HG02852 (cell line): Measurements from ENCODE around the gene CYP26A1.
A peak's percentile ranks its signal among the peaks of the same experiment; 100 is the strongest.
"Not testable (repeated sequence)": the region's sequence is repeated elsewhere in the genome, so short reads cannot be mapped to it uniquely, and the experiment has no call there.

Experiments
- ATAC-seq: cut with Tn5 transposase; IDR thresholded peaks from one replicate; pipeline ENCODE4 v1.9.1; 2021; ENCODE audit warnings: mild to moderate bottlenecking, moderate library complexity; ENCODE audit not compliant: unreplicated experiment

Gene CYP26A1

DNA sequence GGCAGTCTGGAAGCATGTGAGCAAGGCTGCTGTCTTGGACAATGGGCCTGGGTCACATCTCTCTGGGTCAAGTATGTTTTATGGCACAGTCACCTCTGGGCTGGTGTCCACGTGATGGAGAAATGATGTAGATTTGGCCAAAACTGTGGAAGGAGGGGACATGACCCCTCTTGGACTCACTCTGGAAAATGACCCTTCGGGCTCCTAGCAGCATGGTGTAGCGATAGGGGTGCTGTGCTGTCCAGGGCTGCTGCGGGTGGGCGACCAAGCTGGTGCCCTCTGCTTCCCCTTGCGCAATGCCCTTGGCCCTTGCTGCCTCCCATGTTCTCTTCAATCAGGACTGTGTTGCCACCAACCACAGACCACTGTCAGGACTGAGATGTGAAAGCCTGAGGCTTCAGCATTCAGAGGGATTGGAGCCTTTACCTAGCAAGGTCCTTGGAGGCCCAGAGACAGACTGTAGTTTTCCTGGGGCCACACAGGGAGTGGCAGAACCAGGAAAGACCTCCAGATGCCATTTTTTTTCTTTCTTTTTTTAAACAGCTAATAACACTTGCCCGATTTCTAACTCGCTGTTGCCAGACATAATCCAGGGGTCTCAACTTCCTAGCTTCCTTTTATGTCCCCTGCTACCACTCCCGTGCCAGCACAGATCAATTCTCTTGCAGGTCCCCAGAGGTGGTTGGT lies 6.1 kb downstream of the CYP26A1 start:
- ATAC-seq: no peak

DNA sequence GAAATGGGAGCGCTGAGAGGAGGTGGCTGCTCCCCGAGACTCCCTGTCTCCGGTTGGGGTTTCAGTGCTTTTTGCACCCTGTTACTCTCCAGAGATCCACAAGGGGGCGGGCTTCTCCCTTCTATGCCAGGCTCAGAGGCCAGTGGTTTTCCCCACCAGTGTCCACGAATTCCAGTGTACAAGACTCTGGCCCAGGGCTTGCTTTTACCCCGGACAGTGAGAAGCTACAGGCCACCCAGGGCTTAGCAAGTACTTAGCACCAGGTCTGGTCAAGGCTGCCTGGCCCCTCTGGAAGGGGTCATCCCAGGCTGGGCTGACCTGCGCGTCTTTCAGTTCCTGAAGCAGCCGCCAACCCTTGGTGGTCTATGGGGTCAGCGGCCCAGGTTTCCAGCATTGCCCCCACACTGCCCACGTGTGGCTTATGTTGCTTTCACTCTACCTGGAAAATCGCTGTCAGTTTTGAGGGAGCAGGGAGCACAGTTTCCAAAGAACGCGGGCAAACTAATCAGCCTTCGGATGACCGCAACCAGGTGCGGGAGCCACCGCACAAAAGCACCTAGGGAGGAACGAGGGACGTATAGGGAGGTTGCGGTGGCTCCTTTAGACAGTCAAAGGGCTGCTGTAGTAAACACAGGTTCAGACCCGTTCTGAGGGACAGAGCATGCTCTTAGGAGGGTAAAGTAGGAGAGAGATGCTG lies 6.8 kb downstream of the CYP26A1 start:
- peak; percentile 73 for ATAC-seq

DNA sequence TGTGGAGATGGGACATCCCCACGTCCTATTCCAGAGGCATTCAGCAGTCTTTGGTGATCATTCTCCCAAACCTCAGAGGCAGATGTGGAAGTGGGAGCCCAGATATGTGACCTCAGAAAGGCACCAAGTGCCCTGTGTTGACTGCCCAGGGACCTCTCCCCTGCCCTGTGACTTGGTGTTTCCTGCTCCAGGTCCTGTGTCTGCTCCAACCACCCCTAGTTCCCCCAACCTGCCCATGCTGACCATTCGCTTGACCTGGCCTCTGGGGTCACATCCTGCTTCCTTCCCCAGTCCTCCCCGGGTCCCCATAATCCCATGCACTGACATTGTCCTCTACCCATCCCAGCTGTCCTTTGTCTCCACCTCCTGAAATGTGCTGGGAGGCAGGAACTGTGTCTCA lies 7.6 kb downstream of the CYP26A1 start:
- no peak for ATAC-seq

DNA sequence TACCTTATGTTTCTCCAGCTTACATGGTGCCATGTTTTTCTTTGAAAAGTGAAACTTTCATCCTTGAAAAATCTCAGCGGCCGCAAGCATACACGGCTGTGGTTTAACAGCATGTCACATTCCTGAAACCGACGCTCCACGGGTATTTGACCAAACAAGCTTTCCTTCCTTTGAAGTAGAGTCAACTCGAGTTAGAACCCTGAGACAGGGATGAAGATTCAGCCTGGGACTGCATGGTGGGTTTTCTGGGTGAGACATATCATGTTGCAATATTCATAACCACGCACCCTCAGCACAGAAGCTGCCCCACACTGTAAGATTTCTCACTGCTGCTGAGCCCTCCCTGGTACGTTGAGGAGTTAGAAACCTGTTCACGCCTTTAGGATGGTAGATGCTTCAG lies 8.1 kb downstream of the CYP26A1 start:
- no peak for ATAC-seq

DNA sequence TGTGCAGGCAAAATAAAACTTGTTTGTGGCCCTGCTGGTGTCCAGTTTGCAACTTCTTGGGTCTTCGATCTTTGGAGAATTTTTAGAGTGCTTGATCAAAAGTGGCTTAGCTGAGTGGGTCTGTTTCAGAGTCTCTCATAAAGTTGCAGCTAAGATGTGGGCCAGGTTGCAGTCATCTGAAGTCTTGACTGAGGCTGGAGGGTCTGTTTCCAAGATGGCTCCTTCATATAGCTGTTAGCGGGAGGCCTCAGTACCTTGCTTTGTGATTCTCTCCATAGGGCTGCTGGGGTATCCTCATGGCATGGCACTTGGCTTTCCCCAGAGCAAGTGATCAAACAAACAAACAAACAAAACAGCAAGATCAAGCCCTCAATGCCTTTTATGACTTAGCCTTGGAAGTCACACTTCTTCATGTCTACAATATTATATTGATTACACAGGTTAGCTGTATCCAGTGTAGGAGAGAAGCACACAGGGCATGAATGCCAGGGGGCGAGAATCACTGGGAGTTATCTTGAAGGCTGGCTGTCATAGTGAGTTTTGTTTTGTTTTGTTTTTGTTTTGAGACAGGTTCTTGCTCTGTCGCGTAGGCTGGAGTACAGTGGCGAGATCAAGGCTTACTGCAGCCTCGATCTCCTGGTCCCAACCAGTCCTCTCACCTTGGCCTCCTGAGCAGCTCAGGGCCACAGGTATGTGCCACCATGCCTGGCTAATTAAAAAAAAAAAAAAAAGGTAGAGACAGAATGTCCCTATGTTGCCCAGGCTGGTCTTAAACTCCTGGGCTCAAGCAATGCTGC lies 10.2 kb downstream of the CYP26A1 start:
- ATAC-seq: no peak

DNA sequence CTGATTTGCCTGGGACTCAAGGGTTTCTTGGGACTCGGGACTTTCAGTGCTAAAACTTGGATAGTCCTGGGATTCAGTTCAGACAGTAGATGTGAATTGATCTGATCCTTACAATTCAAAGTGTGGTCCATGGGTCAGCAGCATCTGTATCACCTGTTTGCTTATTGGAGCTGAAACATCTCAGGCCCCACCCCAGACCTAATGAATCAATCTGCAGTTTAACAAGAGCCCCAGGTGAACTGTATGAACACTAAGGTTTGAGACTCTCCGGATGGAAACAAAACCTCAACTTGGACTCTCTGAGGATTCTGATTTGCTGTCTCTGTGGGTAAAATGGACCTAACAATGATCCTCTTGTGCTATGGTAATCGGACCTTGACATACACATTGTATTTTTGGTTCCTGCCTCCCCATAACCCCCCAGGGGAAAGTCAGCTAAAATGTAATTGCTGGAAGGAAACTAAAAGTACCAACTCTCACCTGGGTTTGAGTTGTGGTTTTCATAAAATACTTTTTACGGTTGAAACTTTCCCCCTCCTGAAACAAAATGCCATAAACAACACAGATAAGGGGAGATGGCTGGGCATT lies 11.7 kb downstream of the CYP26A1 start:
- ATAC-seq: no peak

DNA sequence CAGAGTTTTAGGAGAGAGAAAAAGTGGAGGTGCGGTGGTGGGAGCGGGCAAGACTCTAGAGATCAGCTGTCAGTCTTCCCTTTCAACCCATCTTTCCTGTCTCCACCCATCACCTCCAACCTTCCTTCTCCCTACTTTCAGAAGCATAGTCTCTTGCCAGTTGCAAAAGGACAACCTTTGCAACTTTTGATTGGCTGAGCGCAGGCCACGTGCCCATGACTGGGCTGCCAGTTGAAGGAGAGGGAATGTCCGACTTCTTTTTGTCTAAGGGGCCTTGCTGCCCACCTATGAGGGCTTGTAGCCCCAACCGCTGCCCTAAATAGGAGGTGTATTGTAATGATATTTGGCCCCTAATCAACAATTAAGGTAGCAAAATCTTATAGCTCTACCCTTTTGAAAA lies 12.6 kb downstream of the CYP26A1 start:
- no peak for ATAC-seq

DNA sequence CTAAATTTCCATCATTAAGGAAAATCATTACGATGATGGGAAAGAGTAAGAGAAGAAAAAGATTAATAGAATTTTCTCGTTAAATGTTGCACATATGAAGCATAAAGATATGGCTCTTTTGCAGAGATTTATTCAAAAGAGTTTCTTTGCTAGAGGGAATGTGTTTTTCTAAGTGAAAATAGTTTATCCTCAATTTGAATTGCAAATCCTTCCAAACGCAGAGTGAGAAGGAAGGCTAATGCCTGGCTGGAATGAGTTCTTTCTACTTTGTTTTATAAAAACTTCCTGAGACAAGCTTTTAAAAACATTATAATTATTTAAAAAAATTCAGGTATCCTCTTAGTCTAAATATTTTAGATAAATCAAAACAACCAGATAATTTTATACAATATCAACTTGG lies 14.2 kb downstream of the CYP26A1 start:
- no peak for ATAC-seq

DNA sequence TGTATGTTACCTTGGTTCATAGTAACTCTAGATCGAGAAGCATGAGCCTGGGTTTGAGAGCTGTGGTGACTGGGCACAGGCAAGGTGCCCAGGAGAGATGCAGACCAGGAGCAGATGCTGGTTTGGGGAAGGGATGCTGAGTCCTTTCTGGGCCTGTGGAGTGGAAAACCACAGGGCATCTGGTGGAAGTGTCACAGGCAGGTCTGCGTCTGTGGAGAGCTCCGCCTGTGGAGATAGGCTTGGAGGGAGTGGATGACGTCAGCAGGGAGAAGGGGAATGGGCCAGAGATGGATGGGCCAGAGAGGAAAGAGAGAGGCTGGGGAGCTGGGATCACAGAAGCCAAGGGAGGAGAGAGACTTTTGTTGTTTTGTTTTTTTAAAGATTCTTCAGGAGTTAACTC lies 14.8 kb downstream of the CYP26A1 start:
- no peak for ATAC-seq

DNA sequence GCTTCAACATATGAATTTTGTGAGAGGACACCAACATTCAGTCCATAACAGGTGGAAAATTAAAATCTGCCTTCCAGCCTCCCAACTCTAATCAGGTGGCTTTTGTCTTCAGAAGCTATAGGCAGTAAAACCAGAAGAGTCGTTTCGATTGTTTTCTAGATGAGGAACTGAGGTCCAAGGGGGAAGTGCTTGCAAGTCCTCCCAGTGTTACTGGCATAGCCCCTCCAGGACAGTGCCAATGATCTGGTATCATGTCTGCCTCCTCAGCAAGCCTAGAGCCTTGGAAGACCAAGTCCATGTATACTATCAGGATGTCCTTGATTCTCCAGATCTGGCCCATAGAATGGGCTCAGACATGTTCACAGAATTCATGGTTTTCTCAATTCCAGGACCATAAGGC lies 16.9 kb downstream of the CYP26A1 start:
- ATAC-seq: no peak

DNA sequence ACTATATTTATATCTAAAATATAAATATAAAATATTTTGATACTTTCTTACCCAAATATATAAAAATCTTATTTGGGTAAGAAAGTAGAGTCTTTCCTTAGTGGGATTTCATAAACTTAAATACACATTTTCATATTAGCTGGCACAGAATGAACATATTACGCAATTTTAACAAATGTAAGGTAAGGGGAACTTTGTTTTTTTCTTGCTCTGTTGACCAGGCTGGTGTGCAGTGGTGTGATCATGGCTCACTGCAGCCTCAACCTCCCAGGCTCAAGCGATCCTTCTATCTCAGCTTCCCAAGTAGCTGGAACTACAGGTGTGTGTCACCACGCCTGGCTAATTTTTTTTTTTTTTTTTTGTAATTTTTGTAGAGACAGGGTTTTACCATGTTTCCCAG lies 18.3 kb downstream of the CYP26A1 start:
- no peak for ATAC-seq

DNA sequence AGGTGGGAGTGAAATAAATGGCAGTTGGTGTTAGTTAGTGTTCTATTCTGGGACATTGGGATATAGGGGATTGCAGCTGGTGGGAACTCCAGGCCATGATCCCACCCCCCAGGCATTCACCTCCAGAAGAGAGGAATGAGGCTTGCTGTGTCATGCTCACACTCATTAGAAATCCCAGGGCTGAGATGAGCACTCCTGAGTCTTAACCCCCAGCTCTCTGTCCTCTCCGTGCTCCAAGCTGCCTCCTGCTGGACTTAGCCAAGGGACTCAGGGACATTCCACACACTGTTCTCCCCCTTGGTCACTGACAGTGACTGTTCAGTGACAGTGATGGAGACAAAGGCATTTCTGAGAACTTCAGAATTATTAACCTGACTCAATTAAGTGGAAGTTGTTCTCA lies 21.5 kb downstream of the CYP26A1 start:
- no peak for ATAC-seq

DNA sequence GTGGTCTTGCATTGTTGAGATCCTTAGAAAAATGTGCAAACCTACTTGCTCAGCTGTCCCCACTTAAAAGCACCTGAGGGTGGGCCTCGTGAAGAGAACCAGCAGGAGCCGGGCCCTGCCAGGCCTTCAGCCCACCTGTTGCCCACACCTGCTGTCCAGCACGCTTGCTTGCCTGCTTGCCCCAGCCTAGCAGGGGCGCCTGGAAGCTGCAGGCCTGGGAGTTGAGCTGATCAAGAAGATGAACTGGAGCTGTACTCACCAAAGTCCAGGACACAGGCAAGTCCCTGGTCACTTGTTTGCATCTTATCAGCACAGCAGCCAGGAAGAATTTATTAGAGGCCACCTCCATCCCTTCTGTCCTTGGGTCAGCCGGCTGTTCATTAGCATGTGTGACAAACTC lies 23.2 kb downstream of the CYP26A1 start:
- ATAC-seq: no peak

DNA sequence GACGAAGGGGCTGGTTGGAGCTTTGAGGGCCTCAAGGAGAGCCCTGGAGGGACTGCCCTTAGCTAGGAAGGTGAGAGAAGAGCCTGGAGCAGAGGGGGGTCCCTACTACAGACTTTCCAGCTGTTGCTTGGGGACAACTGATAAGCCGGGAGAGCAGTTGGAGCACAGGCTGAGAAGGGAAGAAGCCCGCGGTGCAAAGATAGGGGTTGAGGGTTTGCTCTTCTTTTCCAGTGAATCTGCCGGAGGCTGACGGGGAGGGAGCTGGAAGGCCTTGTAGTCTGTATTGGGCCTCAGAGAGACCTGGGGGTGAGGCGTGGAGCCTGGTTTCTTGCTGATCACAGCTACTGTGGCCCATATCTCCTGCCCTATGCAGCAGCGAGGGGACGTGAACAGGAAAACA lies 23.7 kb downstream of the CYP26A1 start:
- no peak for ATAC-seq

DNA sequence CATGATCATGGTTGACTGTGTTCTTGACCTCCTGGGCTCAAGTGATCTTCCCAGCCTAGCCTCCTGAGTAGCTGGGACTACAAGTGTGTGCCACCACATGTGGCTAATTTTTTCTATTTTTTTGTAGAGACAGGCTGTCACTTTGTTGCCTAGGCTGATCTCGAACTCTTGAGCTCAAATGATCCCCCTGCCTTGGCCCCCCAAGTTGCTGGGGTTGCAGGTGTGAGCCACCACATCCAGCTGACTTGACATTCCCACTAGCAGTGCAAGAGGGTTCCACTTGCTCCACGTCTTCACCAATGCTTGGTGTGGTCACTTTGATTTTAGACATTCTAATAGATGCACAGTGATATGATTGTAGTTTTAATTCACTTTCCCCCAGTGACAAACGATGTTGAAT lies 25.1 kb downstream of the CYP26A1 start:
- ATAC-seq: no peak

DNA sequence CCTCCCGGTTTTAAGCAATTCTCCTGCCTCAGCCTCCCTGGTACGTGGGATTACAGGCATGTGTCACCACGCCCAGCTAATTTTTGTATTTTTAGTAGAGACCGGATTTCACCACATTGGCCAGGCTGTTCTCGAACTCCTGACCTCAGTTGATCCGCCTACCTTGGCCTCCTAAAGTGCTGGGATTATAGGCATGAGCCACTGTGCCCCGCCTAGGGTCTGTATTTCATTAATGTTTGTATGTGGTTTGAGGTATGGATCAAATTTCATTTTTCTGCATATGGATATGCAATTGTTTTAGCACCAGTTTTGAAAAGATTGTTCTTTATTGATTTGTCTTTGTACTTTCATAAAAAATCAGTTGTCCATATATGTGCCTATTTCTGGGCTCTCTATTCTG lies 26.0 kb downstream of the CYP26A1 start:
- no peak for ATAC-seq

DNA sequence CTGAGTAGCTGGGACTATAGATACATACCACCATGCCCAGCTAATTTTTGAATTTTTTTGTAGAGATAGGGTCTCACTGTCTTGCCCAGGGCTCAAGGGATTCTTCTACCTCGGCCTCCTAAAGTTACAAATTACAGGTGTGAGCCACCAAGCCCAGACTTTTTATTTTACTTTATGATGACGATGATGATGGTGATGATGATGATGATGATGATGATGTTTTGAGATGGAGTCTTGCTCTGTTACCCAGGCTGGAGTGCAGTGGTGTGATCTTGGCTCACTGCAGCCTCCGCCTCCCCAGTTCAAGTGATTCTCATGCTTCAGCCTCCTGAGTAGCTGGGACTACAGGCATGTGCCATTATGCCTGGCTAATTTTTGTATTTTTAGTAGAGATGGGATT lies 27.5 kb downstream of the CYP26A1 start:
- ATAC-seq: not testable (repeated sequence)

DNA sequence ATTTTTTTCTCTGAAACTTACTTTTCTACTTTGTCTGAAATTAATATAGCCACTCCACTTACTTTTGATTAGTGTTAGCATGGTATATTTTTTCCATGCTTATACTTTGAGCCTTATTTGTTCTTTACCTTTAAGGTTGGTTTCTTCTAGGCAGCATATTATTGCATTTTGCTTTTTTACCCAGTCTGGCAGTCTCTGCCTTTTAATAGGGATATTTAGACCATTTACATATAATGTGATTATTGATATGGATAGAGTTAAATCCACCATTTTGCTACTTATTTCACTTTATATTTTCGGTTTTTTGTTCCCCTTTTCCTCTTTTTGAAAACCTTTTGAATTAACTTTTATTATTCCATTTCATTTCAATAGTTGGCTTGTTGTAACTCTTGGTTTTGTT lies 30.3 kb downstream of the CYP26A1 start:
- no peak for ATAC-seq

DNA sequence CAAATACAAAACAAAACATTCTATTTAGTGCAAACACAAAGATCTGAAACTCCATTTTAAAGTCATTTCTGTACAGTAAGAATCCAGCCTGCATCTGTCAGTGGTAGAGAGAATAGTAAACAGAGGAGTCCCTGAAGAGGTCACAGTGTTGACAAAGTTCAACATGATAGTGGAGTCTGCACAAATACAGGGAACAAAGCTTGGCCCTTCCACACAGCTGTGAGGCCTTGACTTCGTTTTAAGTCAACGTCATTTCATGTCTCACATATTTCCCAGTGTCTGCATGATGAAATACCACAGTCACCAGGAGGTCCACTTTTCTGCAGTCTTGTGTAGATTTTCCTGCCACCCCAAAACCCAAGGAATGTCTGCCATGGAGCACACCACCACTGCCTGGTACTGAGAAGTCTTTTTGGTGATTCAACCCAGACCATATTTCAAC lies 33.0 kb downstream of the CYP26A1 start:
- no peak for ATAC-seq

DNA sequence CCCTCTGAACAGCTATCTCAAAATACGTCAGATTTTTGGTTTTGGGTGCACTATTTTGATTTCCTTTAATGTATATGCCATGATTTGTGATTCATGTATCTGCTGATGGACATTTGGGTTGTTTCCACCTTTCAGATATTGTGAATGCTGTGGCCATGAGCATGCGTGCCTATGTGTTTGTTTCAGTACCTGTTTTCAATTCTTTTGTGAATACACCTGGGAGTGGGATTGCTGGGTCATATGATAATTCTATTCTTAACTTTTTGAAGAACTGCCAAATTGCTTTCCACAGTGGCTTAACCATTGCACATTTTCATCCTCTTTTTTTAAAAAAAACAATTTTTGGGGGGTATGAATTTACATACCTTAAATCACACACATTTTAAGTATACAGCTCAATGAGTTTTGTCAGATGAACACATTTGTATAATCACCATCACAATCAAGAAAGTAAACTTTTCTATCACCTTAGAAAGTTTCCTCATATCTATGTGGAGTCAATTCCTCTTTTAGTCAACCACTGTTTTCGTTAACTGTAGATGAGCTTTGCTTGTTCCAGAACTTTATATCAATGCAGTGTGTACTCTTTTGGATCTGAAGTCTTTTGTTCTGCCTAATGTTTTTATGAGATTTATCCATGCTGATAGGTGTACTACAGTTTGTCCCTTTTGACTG lies 36.9 kb downstream of the CYP26A1 start:
- peak; percentile 71 for ATAC-seq

DNA sequence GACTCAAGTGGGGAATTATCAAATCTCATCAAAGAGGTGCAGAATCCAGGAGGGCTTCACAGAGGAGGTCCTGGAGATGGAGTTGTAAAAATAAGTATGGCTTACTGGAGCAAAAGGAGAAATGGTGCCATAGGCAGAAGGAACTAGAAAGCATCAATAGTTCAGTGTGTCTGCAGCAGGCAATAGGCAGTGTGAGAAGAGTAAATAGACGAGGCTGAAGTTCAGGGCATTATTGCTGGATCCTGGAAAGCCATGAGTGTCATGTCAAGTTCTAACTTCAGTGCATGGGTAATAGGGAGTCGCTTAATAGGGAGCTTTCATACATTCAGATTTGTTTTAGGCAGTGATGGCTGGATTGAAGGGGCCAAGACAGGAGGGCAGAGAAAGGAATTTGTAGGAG lies 39.3 kb downstream of the CYP26A1 start:
- no peak for ATAC-seq
